Activated CD4-positive, alpha-beta T cell treated with anti-CD3 and anti-CD28 coated beads, Interleukin-2, amount 50 U/mL, for 24 hours (primary cell): ENCODE measurements around the gene SHKBP1.
"Not testable (repeated sequence)": the region's sequence is repeated elsewhere in the genome, so short reads cannot be mapped to it uniquely, and the experiment has no call there.

Source experiments
- DNase-seq, 2 donors: peaks; one replicate each; pipeline ENCODE4 v3.0.0-alpha.2; 2020; ENCODE audit warnings: low read depth in 1 of 2, low spot score in 1 of 2

Gene SHKBP1

DNA sequence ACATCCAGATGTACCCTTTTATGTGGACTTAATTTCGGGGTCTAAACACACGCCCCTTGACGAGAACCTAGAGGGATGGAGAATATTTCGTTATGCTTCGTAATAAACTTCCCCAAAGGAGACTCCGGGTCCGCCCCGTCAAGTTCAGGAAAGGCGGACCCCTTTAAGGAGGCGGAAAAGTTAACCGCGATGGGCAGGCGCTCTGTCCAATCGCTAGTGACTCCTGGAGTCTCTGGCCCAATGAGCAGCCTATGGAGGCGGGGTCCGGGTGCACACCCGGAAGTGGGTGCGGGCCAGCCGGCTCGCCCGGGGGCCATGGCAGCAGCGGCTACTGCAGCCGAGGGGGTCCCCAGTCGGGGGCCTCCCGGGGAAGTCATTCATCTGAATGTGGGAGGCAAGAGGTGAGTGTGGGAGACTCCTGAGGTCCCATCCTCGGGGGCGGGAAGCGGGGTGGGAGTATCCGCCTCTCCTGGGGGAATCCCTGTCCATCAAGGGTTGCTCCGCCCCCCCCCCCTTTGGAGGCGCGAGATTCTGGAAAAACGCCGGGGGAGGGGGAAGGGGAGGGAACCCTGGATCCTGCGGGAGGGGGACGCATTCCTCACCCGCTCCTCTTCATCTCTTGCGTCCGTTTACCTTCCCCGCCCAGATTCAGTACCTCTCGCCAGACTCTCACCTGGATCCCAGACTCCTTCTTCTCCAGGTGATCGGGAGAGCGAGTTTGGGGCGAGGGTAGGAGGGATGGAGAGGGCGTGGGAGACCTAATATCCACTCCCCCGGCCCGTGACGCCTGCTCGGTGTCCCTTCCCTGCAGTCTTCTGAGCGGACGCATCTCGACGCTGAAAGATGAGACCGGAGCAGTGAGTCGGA lies at the start of gene SHKBP1:
Gene SHKBP1, plus strand, starts transcription at position 289 of the 867 bp plus-strand sequence. Its CDS starts 27 bp downstream, at position 316.
- peak; percentile 78 to 91 for DNase-seq

DNA sequence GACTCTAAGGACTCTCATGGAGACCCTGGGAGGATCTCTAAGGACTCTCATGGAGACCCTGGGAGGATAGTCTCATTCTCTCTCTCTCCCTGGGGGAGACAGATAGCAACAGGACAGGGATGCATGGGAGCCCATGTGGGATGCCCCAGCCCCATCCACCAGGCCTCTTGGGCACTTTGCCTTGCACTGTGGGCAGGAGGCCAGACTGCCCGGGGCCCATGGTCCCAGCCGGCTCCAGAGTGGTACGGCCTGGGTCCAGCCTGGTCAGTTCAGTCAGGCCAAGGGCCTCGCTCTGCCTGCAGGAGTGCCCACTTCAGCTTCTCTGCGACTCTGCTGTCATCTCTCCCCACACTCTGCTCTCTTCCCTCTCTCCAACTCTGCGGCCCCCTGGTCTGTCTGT lies 48.6 kb upstream of the SHKBP1 start:
- no peak for DNase-seq

GRCh38 chr19:40528533-40529092 lies 48.1 kb upstream of the SHKBP1 start:
- no peak for DNase-seq

DNA sequence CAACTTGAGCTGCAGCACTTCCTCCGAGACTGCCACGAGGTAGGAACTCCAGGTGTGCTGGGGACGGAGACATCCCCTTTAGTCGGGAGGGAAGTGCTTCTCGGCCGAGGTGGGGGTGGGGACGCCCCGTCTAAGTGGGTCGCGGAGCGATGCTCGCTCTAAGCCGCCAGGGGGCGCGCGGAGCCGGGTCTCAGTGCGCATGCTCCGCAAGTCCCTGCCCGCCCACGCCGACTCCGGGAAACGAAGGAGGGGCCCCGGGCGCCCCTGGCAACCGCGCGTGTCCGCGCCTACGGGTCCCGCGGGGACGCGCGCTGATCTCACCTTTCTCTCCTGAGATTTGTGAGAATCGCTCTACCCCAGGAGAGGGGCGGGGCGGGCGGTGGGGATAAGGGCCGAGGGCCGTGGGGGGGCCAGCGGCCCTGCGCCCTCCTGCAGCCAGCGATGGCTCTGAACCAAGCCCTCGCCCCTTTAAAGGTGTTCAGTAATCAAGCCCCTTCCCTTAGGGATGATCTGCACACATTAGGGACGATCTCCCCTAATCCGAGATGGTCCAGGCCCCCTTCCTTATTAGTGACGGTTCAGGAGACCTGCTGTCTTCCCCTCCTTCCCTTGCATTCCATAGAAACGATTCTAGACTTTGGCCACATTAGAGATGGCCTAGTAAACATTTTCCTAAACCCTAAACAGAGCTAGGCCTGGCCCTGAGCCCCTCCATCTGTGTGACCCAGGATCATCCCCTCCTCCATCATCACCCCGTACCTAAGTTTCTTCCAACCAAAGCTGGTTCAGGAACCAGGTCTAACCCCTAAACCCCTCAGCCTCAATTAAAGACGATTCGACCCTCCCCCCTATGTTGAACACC lies 47.3 kb upstream of the SHKBP1 start:
- peak; percentile 80 to 87 for DNase-seq

- DNase-seq, result no peak
These were observed 46.4 kb upstream of the SHKBP1 start for GRCh38 chr19:40530091-40530901.

DNA sequence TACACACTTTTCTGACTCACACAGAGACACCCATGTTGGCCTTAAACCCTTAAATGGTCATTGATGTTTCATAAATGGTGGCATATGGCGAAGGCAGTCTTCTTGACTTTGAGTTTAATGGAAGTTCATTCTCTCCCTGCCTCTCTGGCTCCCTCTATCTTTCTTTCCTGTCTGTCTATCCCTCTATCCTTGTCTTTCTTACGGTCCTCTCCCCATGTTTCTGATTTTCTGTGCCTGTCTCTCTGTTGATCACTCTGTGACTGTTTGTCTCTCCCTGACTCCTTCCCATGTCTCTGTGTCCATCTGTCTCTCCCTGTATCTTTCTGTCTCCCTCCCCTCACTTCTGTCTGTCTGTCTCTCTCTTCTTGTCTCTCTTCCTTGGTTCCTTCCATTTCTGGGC lies 43.2 kb upstream of the SHKBP1 start:
- DNase-seq, result no peak

DNA sequence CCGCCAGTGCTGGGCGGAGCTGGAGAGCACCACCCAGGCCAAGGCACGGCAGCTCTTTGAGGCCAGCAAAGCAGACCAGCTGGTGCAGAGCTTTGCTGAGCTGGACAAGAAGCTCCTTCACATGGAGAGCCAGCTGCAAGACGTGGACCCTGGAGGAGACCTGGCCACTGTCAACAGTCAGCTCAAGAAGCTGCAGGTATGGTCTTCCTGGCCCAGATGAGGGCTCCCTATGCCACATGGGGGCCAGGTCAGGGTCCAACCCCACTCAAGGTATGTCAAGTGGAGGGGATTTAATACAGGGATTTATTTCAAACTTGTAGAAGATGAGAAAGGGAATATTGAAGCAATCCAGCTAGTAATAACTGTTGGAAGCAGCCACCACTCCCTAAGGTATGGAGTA lies 42.5 kb upstream of the SHKBP1 start:
- no peak for DNase-seq

GRCh38 chr19:40539070-40539469 lies 37.6 kb upstream of the SHKBP1 start:
- no peak for DNase-seq

GRCh38 chr19:40542202-40542859 lies 34.3 kb upstream of the SHKBP1 start:
- DNase-seq, result no peak

DNA sequence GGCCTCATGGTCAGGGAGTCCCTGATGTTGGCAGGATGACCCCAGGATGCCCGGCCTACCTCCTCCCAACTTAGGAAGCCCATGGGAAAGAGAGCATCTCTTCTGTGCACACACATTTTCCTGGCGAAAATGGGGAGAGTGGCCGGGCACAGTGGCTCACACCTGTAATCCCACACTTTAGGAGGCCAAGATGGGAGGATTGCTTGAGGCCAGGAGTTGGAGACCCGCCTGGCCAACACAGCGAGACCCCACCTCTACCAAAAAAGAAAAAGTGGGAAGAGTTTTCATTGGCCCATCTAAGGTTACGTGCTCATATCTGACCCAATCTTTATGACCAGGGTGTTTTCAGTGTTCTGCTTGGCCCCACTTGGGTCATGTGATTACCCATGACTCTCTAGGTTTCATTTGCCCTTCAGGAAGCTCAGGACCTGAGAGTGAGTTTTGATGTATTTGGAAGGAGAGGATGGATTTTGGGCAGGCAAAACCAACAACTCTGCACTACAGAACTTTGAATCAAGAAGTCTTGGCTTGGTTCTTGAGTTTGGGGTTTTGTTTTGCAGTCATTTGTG lies 33.6 kb upstream of the SHKBP1 start:
- no peak for DNase-seq

GRCh38 chr19:40546153-40546841 lies 30.4 kb upstream of the SHKBP1 start:
- DNase-seq, result not testable (repeated sequence)

- not testable (repeated sequence) for DNase-seq
These were observed 29.5 kb upstream of the SHKBP1 start for GRCh38 chr19:40547190-40547589.

DNA sequence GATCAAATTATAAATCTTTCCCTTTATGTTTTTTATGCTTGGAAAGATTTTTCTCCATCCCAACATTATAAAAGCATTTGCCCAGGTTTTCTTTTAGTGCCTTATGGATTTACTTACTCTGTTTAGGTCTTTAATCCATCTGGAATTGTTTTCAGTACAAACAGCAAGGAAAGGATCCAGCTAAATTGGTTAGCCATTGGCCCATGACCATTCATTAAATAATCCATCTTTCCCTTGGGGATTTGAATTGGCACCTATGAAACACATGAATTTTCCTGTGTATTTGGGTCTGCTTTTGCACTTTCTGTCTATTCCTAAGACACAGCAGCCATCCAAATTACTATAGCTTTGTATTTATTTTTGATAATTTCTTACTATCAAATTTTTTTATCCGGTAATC lies 28.8 kb upstream of the SHKBP1 start:
- DNase-seq, result no peak

- DNase-seq, result peak; percentile 49 to 68
These were observed 27.5 kb upstream of the SHKBP1 start for GRCh38 chr19:40549007-40549708.

- DNase-seq, result no peak
These were observed 25.7 kb upstream of the SHKBP1 start for GRCh38 chr19:40550951-40551350.

- DNase-seq, result no peak
These were observed 23.8 kb upstream of the SHKBP1 start for GRCh38 chr19:40552848-40553247.

DNA sequence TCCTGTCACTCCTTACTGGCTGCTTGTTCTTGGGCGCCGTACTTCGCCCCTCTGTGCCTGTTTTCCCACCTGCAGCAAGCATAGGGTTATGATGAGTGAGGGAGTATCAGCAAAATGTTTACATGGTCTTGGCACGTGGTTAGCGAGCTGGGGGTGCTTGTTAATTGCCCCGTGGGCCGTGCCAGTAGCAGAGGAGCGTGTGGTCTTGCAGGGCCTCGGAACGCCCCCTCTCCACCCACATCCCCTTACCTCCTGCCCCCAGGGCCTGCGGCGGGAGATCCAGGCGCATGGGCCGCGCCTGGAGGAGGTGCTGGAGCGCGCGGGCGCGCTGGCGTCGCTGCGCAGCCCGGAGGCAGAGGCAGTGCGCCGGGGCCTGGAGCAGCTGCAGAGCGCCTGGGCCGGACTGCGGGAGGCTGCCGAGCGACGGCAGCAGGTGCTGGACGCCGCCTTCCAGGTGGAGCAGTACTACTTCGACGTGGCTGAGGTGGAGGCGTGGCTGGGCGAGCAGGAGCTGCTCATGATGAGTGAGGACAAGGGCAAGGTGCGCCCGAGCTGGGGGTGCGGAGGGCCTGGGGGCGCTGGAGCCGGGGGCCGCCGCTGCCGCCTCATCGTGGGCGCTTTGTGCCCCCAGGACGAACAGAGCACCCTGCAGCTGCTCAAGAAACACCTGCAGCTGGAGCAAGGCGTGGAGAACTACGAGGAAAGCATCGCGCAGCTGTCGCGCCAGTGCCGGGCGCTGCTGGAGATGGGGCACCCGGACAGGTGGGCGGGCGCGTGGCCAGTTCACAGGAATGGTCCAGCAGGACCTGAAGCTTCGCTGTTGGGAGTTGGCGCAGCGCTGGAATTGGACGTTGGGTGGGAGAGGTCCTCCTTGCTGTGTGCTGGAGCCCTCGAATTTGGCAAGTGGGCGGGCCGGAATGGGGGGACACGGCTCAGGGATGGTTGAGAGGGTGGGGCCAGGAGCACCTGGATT lies 22.5 kb upstream of the SHKBP1 start:
- no peak for DNase-seq
